OCI-LY3 (cell line): ENCODE results near the gene ALDH1B1.

ENCODE experiments used
- H2AFZ ChIP-seq: fragments of 200-600, 300-600 bp; shearing (Covaris generic); 2 replicates; pipeline ENCODE4 v1.6.0; 2014; ENCODE audit warnings: antibody characterized with exemption, low read depth, low read length
- H3K27ac ChIP-seq: fragments of 200-600, 300-600 bp; sonication (generic); 2 replicates; pipeline ENCODE4 v1.5.1; 2014; ENCODE audit warnings: mild to moderate bottlenecking, low read length, moderate library complexity, mixed read lengths
- H3K27me3 ChIP-seq: fragments of 200-600, 300-600 bp; sonication (generic); 2 replicates; pipeline ENCODE4 v1.6.1; 2014; ENCODE audit warnings: low read depth, low read length, mixed read lengths
- H3K36me3 ChIP-seq: fragments of 200-600, 300-600 bp; sonication (generic); replicated peaks from 2 replicates; pipeline ENCODE3; 2014; ENCODE audit warnings: low read depth, low read length, mixed read lengths
- H3K4me1 ChIP-seq: fragments of 300-600, 200-600 bp; sonication (generic); 2 replicates; pipeline ENCODE4 v1.6.1; 2014; ENCODE audit warnings: low read length, mixed read lengths
- H3K4me2 ChIP-seq: fragments of 200-600, 300-600 bp; sonication (generic); 2 replicates; pipeline ENCODE4 v1.6.1; 2014; ENCODE audit warnings: low read length, mixed read lengths
- H3K4me3 ChIP-seq: fragments of 300-600, 200-600 bp; sonication (generic); 2 replicates; pipeline ENCODE4 v1.5.1; 2014; ENCODE audit warnings: antibody characterized with exemption, mild to moderate bottlenecking, low read length, moderate library complexity
- H3K79me2 ChIP-seq: fragments of 300-600, 200-600 bp; shearing (Covaris generic); 2 replicates; pipeline ENCODE4 v1.6.1; 2014; ENCODE audit warnings: mild to moderate bottlenecking, low read length, mixed read lengths
- H3K9ac ChIP-seq: fragments of 300-600, 200-600 bp; shearing (Covaris generic); 2 replicates; pipeline ENCODE4 v1.6.0; 2014; ENCODE audit warnings: mild to moderate bottlenecking, low read length, moderate library complexity
- H3K9me3 ChIP-seq: fragments of 200-600, 300-600 bp; shearing (Covaris generic); 2 replicates; pipeline ENCODE4 v1.6.1; 2014; ENCODE audit warnings: low read length, mixed read lengths; ENCODE audit not compliant: insufficient read depth
- H4K20me1 ChIP-seq: fragments of 200-600, 300-600 bp; sonication (generic); 2 replicates; pipeline ENCODE4 v1.6.1; 2016; ENCODE audit warnings: low read length, mixed read lengths; ENCODE audit not compliant: insufficient read depth
- CTCF ChIP-seq: fragments of 200-600, 300-600 bp; sonication (generic); IDR thresholded peaks from 2 replicates; pipeline ENCODE4 v1.5.1; 2014; ENCODE audit warnings: antibody characterized with exemption, low read length, low read depth
- EZH2phosphoT487 ChIP-seq: fragments of 200-600 bp; shearing (Covaris generic); IDR thresholded peaks from 2 replicates; pipeline ENCODE4 v1.6.1; 2018; ENCODE audit warnings: antibody characterized with exemption, mixed run types, low read depth

ALDH1B1 gene

DNA sequence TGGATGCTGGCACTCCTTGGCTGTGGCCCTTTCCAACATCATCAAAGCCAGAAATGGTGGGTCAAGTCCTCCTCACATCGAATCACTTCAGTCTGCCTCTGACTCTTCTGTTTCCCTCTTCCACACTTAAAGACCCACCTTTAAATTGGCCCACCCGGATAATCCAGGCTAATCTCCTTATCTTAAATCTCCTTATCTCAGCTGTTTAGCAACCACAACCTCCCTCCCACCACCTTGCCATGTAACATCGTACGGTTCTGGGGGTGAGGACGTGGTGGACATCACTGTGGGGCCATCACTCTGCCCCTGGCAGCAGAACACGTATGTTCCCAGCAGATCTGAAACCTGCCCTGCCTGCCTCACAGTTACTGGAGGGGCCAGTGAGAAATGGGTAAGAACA lies 20.2 kb downstream of the ALDH1B1 start:
- H3K9ac ChIP-seq = no peak overlapping the region
- H3K4me1 ChIP-seq = peaks cover 28% of the 10 kb centered on the region
- peak overlapping the region; percentile 56; the same call in 1 of the 2 replicates for H3K4me3 ChIP-seq
- peaks cover 17% of the 10 kb centered on the region for H3K27me3 ChIP-seq
- H3K4me2 ChIP-seq = peak overlapping the region; percentile 88
- TF ChIP-seq CTCF (no peak), EZH2phosphoT487 (no peak)
- no peaks in the 10 kb centered on the region for H3K79me2 ChIP-seq
- no peak overlapping the region for H3K27ac ChIP-seq
- no peak overlapping the region; the same call in 1 of the 2 replicates for H2AFZ ChIP-seq
- H3K9me3 ChIP-seq = no peaks in the 10 kb centered on the region
- no peaks in the 10 kb centered on the region for H4K20me1 ChIP-seq
- H3K36me3 ChIP-seq = no peaks in the 10 kb centered on the region

- H3K4me2 ChIP-seq = peak overlapping the region; percentile 88
Measured at GRCh38 chr9:38413283-38413682, 20.8 kb downstream of the ALDH1B1 start.

GRCh38 chr9:38414040-38414723 lies 21.7 kb downstream of the ALDH1B1 start:
- H3K79me2 ChIP-seq = no peaks in the 10 kb centered on the region
- TF ChIP-seq CTCF (no peak), EZH2phosphoT487 (no peak)
- no peak overlapping the region for H3K4me3 ChIP-seq
- H2AFZ ChIP-seq = peak overlapping the region; percentile 31; the same call in 1 of the 2 replicates
- peaks cover 9% of the 10 kb centered on the region; the same call in 1 of the 2 replicates for H3K27me3 ChIP-seq
- H3K9me3 ChIP-seq = no peaks in the 10 kb centered on the region
- H3K4me2 ChIP-seq = peak overlapping the region; percentile 88; the same call in 1 of the 2 replicates
- H4K20me1 ChIP-seq = no peaks in the 10 kb centered on the region
- no peaks in the 10 kb centered on the region for H3K36me3 ChIP-seq
- H3K4me1 ChIP-seq = peaks cover 19% of the 10 kb centered on the region
- H3K27ac ChIP-seq = no peak overlapping the region
- H3K9ac ChIP-seq = no peak overlapping the region

More at GRCh38 chr9:38413283-38413682, 20.8 kb downstream of the ALDH1B1 start:
- no peaks in the 10 kb centered on the region for H3K79me2 ChIP-seq
- H4K20me1 ChIP-seq = no peaks in the 10 kb centered on the region
- peak overlapping the region; percentile 56 for H3K4me3 ChIP-seq
- peak overlapping the region; percentile 31 for H2AFZ ChIP-seq
- H3K9ac ChIP-seq = no peak overlapping the region; the same call in 1 of the 2 replicates
- H3K27me3 ChIP-seq = peaks cover 17% of the 10 kb centered on the region
- no peaks in the 10 kb centered on the region for H3K9me3 ChIP-seq
- H3K27ac ChIP-seq = no peak overlapping the region
- H3K4me1 ChIP-seq = peaks cover 27% of the 10 kb centered on the region
- H3K36me3 ChIP-seq = no peaks in the 10 kb centered on the region
- TF ChIP-seq CTCF = no peak
- TF ChIP-seq EZH2phosphoT487 = no peak

- H3K79me2 ChIP-seq = no peaks in the 10 kb centered on the region
- no peak overlapping the region for H3K27ac ChIP-seq
- no peaks in the 10 kb centered on the region for H3K9me3 ChIP-seq
- no peaks in the 10 kb centered on the region for H3K36me3 ChIP-seq
- H4K20me1 ChIP-seq = no peaks in the 10 kb centered on the region
- no peak overlapping the region for H3K9ac ChIP-seq
- TF ChIP-seq CTCF (no peak), EZH2phosphoT487 (no peak)
- peaks cover 19% of the 10 kb centered on the region for H3K4me1 ChIP-seq
- no peak overlapping the region for H3K4me3 ChIP-seq
- H3K27me3 ChIP-seq = peaks cover 9% of the 10 kb centered on the region; the same call in 1 of the 2 replicates
- no peak overlapping the region for H2AFZ ChIP-seq
- H3K4me2 ChIP-seq = no peak overlapping the region
Measured at GRCh38 chr9:38415856-38416255, 23.4 kb downstream of the ALDH1B1 start.
